Naive thymus-derived CD4-positive, alpha-beta T cell (primary cell): Measurements from ENCODE around the gene ATRIP. TPM values are rescaled to one million over a fixed set of nuclear protein-coding genes. Genes with fewer than 3 reads are reported as not detected.

ENCODE experiments used
- ATAC-seq: fragments of 150-1000 bp; cut with Tn5 transposase; 2 replicates; pipeline ENCODE4 v1.10.0; 2021; ENCODE audit warnings: mild to moderate bottlenecking, moderate library complexity
- CTCF ChIA-PET: fragments of 350-600 bp; sonication (Branson Sonifier 250); formaldehyde crosslinking; loops from one replicate; lab custom pipeline; 2021; ENCODE audit warnings: antibody characterized with exemption; lab: Charles Lee
- POLR2A ChIA-PET: fragments of 350-600 bp; sonication (Branson Sonifier 250); formaldehyde crosslinking; loops from one replicate; lab custom pipeline; 2021; ENCODE audit warnings: antibody characterized with exemption, inconsistent platforms; lab: Charles Lee
- DNase-seq, 9 donors: peaks; one replicate each; pipeline versions ENCODE4 v3.0.0 to v3.0.0-alpha.2; 2020 to 2022; ENCODE audit warnings: mixed read lengths in 1 of 9
- H3K27ac ChIP-seq: one replicate; pipeline ENCODE4 v1.7.0; 2013; ENCODE audit warnings: mild to moderate bottlenecking, low read depth, low read length, moderate library complexity
- H3K27me3 ChIP-seq, 2 donors: one replicate each; pipeline ENCODE4 v1.7.0; 2013; ENCODE audit warnings: low read length in 2 of 2, mild to moderate bottlenecking in 2 of 2, moderate library complexity in 2 of 2; ENCODE audit not compliant: control insufficient read depth in 2 of 2, insufficient read depth in 2 of 2
- H3K36me3 ChIP-seq, 3 experiments: 1 replicate in 2 of 3; 2 replicates in 1 of 3; pipeline ENCODE4 v1.7.0; 2013; ENCODE audit warnings: low read length in 3 of 3, mild to moderate bottlenecking in 3 of 3, moderate library complexity in 1 of 3; ENCODE audit not compliant: insufficient read depth in 3 of 3, control insufficient read depth in 2 of 3
- H3K4me1 ChIP-seq, 2 donors: one replicate each; pipeline ENCODE4 v1.7.0; 2013; ENCODE audit warnings: low read length in 2 of 2, mild to moderate bottlenecking in 2 of 2, moderate library complexity in 1 of 2; ENCODE audit not compliant: control insufficient read depth in 2 of 2, insufficient read depth in 2 of 2
- H3K4me3 ChIP-seq: 2 replicates; pipeline ENCODE4 v1.7.0; 2013; ENCODE audit warnings: mild to moderate bottlenecking, low read length
- H3K9me3 ChIP-seq, 3 experiments: 1 replicate in 2 of 3; 2 replicates in 1 of 3; pipeline ENCODE4 v1.7.0; 2013; ENCODE audit warnings: low read length in 3 of 3; ENCODE audit not compliant: control insufficient read depth in 2 of 3
- H3K27ac Mint-ChIP-seq, 9 donors: one replicate each; pipeline ENCODE4 v1.8.0; 2020 to 2022; ENCODE audit warnings: mixed read lengths in 9 of 9, mild to moderate bottlenecking in 8 of 9, moderate library complexity in 5 of 9, inconsistent platforms in 2 of 9
- H3K27me3 Mint-ChIP-seq, 5 donors: one replicate each; pipeline ENCODE4 v1.8.0; 2021 to 2022; ENCODE audit warnings: mixed read lengths in 5 of 5, mild to moderate bottlenecking in 1 of 5
- H3K36me3 Mint-ChIP-seq, 5 donors: one replicate each; pipeline ENCODE4 v1.8.0; 2020 to 2022; ENCODE audit warnings: mixed read lengths in 5 of 5, mild to moderate bottlenecking in 3 of 5, inconsistent platforms in 1 of 5
- H3K4me1 Mint-ChIP-seq, 7 donors: one replicate each; pipeline ENCODE4 v1.8.0; 2020 to 2022; ENCODE audit warnings: mixed read lengths in 7 of 7, mild to moderate bottlenecking in 3 of 7, inconsistent platforms in 1 of 7
- H3K4me3 Mint-ChIP-seq, 10 donors: one replicate each; pipeline ENCODE4 v1.8.0; 2020 to 2022; ENCODE audit warnings: mild to moderate bottlenecking in 10 of 10, mixed read lengths in 10 of 10, moderate library complexity in 6 of 10, inconsistent platforms in 2 of 10
- H3K9me3 Mint-ChIP-seq, 11 donors: one replicate each; pipeline ENCODE4 v1.8.0; 2020 to 2022; ENCODE audit warnings: mixed read lengths in 11 of 11, mild to moderate bottlenecking in 4 of 11, inconsistent platforms in 1 of 11, moderate library complexity in 1 of 11
- intact Hi-C, 2 donors: fragments of 100-400 bp; cut with micrococcal nuclease; formaldehyde crosslinking; loops; one replicate each; pipeline ENCODE4 v1.15.1; 2023
- polyA plus RNA-seq, 2 donors: library from polyadenylated mRNA; unstranded; fragments of 300-500 nt; fragmentation: Illumina TruSeq; gene quantifications; one replicate each; pipeline ENCODE4 v1.2.3, GENCODE V29; 2021
- total RNA-seq, 6 experiments: library from RNA in 5 of 6; stranded (reverse) in 5 of 6; gene quantifications; 1 replicate in 5 of 6; 2 replicates in 1 of 6; pipeline ENCODE4 v1.2.3 and lab custom pipeline; 2021 to 2026

Gene ATRIP
- total and polyA plus RNA-seq, 7 experiments from 2014 or later = 7.9 to 16.2 (median 12.5) TPM

DNA sequence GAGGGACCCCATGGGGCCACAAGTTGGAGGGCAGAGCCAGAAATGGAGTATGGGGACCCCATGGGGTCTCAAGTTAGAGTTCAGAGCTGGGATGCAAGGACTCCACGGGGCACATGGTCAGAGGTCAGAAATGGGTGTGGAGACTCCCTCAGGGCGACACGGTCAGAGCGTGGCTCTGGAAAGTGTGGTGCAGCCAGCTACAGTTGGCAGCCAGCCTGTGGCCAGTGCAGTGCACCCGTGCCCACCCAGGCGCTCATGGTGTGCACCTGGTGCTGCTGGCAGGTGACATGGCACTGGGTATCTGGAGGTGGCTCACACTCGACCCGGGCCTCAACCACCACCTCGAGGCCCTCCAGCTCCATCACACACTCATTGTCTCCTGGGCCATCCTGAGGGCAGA is 27.9 kb upstream of the ATRIP start:
- intact Hi-C loops = no loop called here
- POLR2A ChIA-PET = no interaction called here

DNA sequence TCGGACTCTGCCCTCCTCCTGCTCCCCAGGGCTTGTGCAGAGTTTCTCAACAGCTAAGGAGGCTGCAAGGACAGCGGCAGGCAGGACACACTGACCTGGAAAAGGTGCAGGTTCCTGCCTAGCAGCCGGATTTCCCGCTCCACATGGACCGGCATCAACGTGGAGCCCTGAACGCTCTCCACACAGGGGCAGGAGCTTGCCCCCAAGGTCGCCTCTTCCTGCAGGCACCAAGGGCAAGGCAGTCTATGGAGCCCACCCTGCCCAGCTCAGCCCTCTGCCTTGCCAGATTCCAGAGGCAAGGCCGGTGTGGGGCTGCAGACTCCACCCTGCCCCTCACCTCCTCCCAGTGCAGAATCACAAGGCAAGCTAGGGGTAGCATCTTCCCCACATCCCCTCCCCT is 27.4 kb upstream of the ATRIP start:
- peaks cover 0 to 2% (median 0%) of the 10 kb centered on the region in 11 donors for H3K9me3 Mint-ChIP-seq
- no peaks in the 10 kb centered on the region for H3K36me3 Mint-ChIP-seq
- H3K27ac ChIP-seq = no peak overlapping the region
- no peak overlapping the region for H3K27ac Mint-ChIP-seq
- CTCF ChIA-PET = interaction anchor here (0.7 kb wide), 1 partner anchor 17 kb away, joined by 3 read pairs; no protein-coding TSS in a partner anchor
- no peak overlapping the region for H3K4me3 ChIP-seq
- H3K4me3 Mint-ChIP-seq = no peak overlapping the region
- no peaks in the 10 kb centered on the region for H3K27me3 Mint-ChIP-seq
- H3K27me3 ChIP-seq = no peaks in the 10 kb centered on the region
- POLR2A ChIA-PET = no interaction called here
- no peaks in the 10 kb centered on the region for H3K4me1 Mint-ChIP-seq
- H3K4me1 ChIP-seq = no peaks in the 10 kb centered on the region
- no peaks in the 10 kb centered on the region for H3K36me3 ChIP-seq
- no peaks in the 10 kb centered on the region for H3K9me3 ChIP-seq
- no peak for ATAC-seq
- DNase-seq = no peak
- intact Hi-C loops = no loop called here

More for the DNA sequence above, 27.9 kb upstream of the ATRIP start:
- DNase-seq (no peak), ATAC-seq (no peak)
- Mint-ChIP-seq H3K4me1 (no peaks in the 10 kb centered on the region), H3K27ac (no peak overlapping the region), H3K27me3 (no peaks in the 10 kb centered on the region), H3K36me3 (no peaks in the 10 kb centered on the region), H3K4me3 (no peak overlapping the region), H3K9me3 (peaks cover 0 to 2% (median 0%) of the 10 kb centered on the region in 11 donors)
- Histone ChIP-seq H3K4me3 (no peak overlapping the region), H3K27ac (no peak overlapping the region), H3K36me3 (no peaks in the 10 kb centered on the region), H3K27me3 (no peaks in the 10 kb centered on the region), H3K9me3 (no peaks in the 10 kb centered on the region), H3K4me1 (no peaks in the 10 kb centered on the region)
- CTCF ChIA-PET = interaction anchor here (0.5 to 0.7 kb wide), 2 partner anchors 18 to 207 kb away, joined by 3 read pairs; no protein-coding TSS in a partner anchor

DNA sequence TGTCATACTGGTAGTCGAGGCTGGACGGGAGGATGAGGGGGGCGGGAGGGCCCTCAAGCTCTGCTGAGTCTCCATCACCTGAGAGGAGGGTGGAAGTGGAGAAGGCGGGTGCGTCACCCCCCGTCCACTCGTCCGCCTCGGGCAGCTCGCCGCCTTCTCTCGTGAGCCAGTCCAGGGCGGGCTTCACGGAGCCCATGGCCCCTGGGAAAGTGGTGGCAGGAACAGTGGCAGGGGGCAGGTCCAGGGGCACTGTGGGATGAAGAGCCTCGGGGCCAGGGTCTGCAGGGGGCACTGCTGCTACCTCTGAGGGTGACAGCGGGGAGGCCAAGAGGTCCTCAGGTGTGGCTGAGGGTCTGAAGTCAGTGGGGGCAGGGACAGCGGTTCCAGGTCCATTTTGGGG is 26.9 kb upstream of the ATRIP start:
- Mint-ChIP-seq H3K27ac (no peak overlapping the region), H3K36me3 (no peaks in the 10 kb centered on the region), H3K27me3 (no peaks in the 10 kb centered on the region), H3K4me3 (no peak overlapping the region), H3K4me1 (no peaks in the 10 kb centered on the region), H3K9me3 (no peaks in the 10 kb centered on the region)
- Histone ChIP-seq H3K4me3 (no peak overlapping the region), H3K4me1 (no peaks in the 10 kb centered on the region), H3K27ac (no peak overlapping the region), H3K36me3 (no peaks in the 10 kb centered on the region), H3K9me3 (no peaks in the 10 kb centered on the region), H3K27me3 (no peaks in the 10 kb centered on the region)
- ATAC-seq (no peak), DNase-seq (no peak)
- intact Hi-C loops = no loop called here
- ChIA-PET POLR2A (no interaction called here), CTCF (no interaction called here)

GRCh38 chr3:48420561-48420960 is 26.0 kb upstream of the ATRIP start:
- no peak overlapping the region for H3K4me3 ChIP-seq
- intact Hi-C loops = no loop called here
- peak overlapping the region in 1 of 9 donors; percentile 30 for H3K27ac Mint-ChIP-seq
- H3K9me3 Mint-ChIP-seq = no peaks in the 10 kb centered on the region
- no peaks in the 10 kb centered on the region for H3K36me3 Mint-ChIP-seq
- DNase-seq (no peak), ATAC-seq (no peak)
- H3K4me1 Mint-ChIP-seq = no peaks in the 10 kb centered on the region
- no peak overlapping the region for H3K27ac ChIP-seq
- no peaks in the 10 kb centered on the region for H3K9me3 ChIP-seq
- H3K27me3 ChIP-seq = no peaks in the 10 kb centered on the region
- POLR2A ChIA-PET = no interaction called here
- no peaks in the 10 kb centered on the region for H3K36me3 ChIP-seq
- no peak overlapping the region for H3K4me3 Mint-ChIP-seq
- CTCF ChIA-PET = no interaction called here
- no peaks in the 10 kb centered on the region for H3K27me3 Mint-ChIP-seq
- H3K4me1 ChIP-seq = no peaks in the 10 kb centered on the region

GRCh38 chr3:48422272-48422671 is 24.3 kb upstream of the ATRIP start:
- no peak for DNase-seq

GRCh38 chr3:48422681-48423080 is 23.9 kb upstream of the ATRIP start:
- Histone ChIP-seq H3K4me1 (no peaks in the 10 kb centered on the region), H3K27me3 (no peaks in the 10 kb centered on the region), H3K36me3 (no peaks in the 10 kb centered on the region), H3K27ac (no peak overlapping the region), H3K9me3 (no peaks in the 10 kb centered on the region), H3K4me3 (no peak overlapping the region)
- H3K27me3 Mint-ChIP-seq = peaks cover 0 to 9% (median 0%) of the 10 kb centered on the region in 5 donors
- H3K9me3 Mint-ChIP-seq = no peaks in the 10 kb centered on the region
- no peak overlapping the region for H3K4me3 Mint-ChIP-seq
- no peaks in the 10 kb centered on the region for H3K4me1 Mint-ChIP-seq
- peak overlapping the region in 1 of 9 donors; percentile 29 for H3K27ac Mint-ChIP-seq
- H3K36me3 Mint-ChIP-seq = no peaks in the 10 kb centered on the region
- ATAC-seq = no peak
- intact Hi-C loops = no loop called here
- ChIA-PET POLR2A (interaction anchor here (1.4 kb wide), 1 partner anchor 17 kb away, joined by 3 read pairs; the partner anchor contains the start of genes CCDC51 and TMA7), CTCF (interaction anchor here (0.9 to 2.2 kb wide), 2 partner anchors 14 to 22 kb away, joined by 4 to 6 read pairs; no protein-coding TSS in a partner anchor)
- no peak for DNase-seq

More at GRCh38 chr3:48422272-48422671, 24.3 kb upstream of the ATRIP start:
- Histone ChIP-seq H3K36me3 (no peaks in the 10 kb centered on the region), H3K4me1 (no peaks in the 10 kb centered on the region), H3K9me3 (no peaks in the 10 kb centered on the region), H3K4me3 (no peak overlapping the region), H3K27ac (no peak overlapping the region), H3K27me3 (no peaks in the 10 kb centered on the region)
- no peak overlapping the region for H3K27ac Mint-ChIP-seq
- no peak for ATAC-seq
- intact Hi-C loops = no loop called here
- POLR2A ChIA-PET = interaction anchor here (1.4 kb wide), 1 partner anchor 18 kb away, joined by 3 read pairs; the partner anchor contains the start of genes CCDC51 and TMA7
- H3K9me3 Mint-ChIP-seq = no peaks in the 10 kb centered on the region
- CTCF ChIA-PET = interaction anchor here (0.9 to 2.2 kb wide), 2 partner anchors 14 to 22 kb away, joined by 4 to 6 read pairs; no protein-coding TSS in a partner anchor
- H3K27me3 Mint-ChIP-seq = peaks cover 0 to 5% (median 0%) of the 10 kb centered on the region in 5 donors
- H3K4me3 Mint-ChIP-seq = no peak overlapping the region
- H3K4me1 Mint-ChIP-seq = no peaks in the 10 kb centered on the region
- no peaks in the 10 kb centered on the region for H3K36me3 Mint-ChIP-seq
